ENCODE data around the gene SMIM14. TPM values are rescaled to one million over a fixed set of nuclear protein-coding genes. Genes with fewer than 3 reads are reported as not detected.
"Not testable (repeated sequence)": the region's sequence is repeated elsewhere in the genome, so short reads cannot be mapped to it uniquely, and the experiment has no call there.

The SMIM14 gene
- total and polyA plus RNA-seq, 9 of the 15 experiments (the other 6 are each of a cell fraction or from before 2014, with no cell fraction given) = 0.98 to 3.7 (median 2.2) TPM

- CTCF ChIA-PET (ENCODE audit: low intra/inter-chr PET ratio) = not testable (repeated sequence)
Observed at GRCh38 chr4:39502664-39503035, 136.0 kb downstream of the SMIM14 start.

GRCh38 chr4:39502019-39502663 is 136.5 kb downstream of the SMIM14 start:
- H3K4me3 ChIP-seq = no peak overlapping the region
- no TSS peak for BruUV-seq (replicated peaks)
- H4K20me1 ChIP-seq (replicated peaks; ENCODE audit: control insufficient read depth, insufficient read depth, low read length) = no peaks in the 10 kb centered on the region
- H2AFZ ChIP-seq (ENCODE audit: low read depth, low read length) = no peak overlapping the region
- H3K9me1 ChIP-seq (ENCODE audit: control insufficient read depth, insufficient read depth, low read length) = no peaks in the 10 kb centered on the region
- H3K9me3 ChIP-seq (replicated peaks; ENCODE audit: control insufficient read depth, insufficient read depth, low read depth, low read length) = no peaks in the 10 kb centered on the region
- FAIRE-seq = no peak
- no peak for DNase-seq (ENCODE audit: extremely low read depth in 1 of 4, low spot score in 3 of 4)
- H3K27me3 ChIP-seq (ENCODE audit: control insufficient read depth in 2 of 2, insufficient read depth in 2 of 2, low read length in 2 of 2) = no peaks in the 10 kb centered on the region
- H3K79me2 ChIP-seq (ENCODE audit: control insufficient read depth, insufficient read depth, low read length) = no peaks in the 10 kb centered on the region
- H3K27ac ChIP-seq (ENCODE audit: extremely low read depth, low read depth, low read length) = no peak overlapping the region
- no peaks in the 10 kb centered on the region for H3K4me1 ChIP-seq (replicated peaks in 1 of 2; ENCODE audit: control insufficient read depth in 2 of 2, insufficient read depth in 2 of 2, low read length in 2 of 2)
- no peak overlapping the region for H3K9ac ChIP-seq (ENCODE audit: insufficient read depth in 1 of 2, low read depth in 2 of 2, low read length in 2 of 2)
- intact Hi-C loops (cut with micrococcal nuclease) (no loop called here), in situ Hi-C loops (cut with MboI) (no loop called here)
- peaks cover 48% of the 10 kb centered on the region for H3K36me3 ChIP-seq (ENCODE audit: control insufficient read depth, insufficient read depth, low read length)
- no peak overlapping the region for H3K4me2 ChIP-seq (ENCODE audit: insufficient read depth, low read length)
- CTCF ChIA-PET (ENCODE audit: low intra/inter-chr PET ratio) = no interaction called here
- no peak for ATAC-seq
- POLR2A ChIA-PET = interaction anchor here (0.6 kb wide), 2 partner anchors 15 to 93 kb away, joined by 3 read pairs; no protein-coding TSS in a partner anchor
- no peak for TF ChIP-seq ZBTB8A (IDR thresholded peaks at IDR 0.05; ENCODE audit: partially characterized antibody)
- no peak for TF ChIP-seq JUND (IDR thresholded peaks at IDR 0.05; ENCODE audit: borderline replicate concordance, low read depth, low read length)
- no peak for TF ChIP-seq JUND (tag; IDR thresholded peaks at IDR 0.05; ENCODE audit: borderline replicate concordance, low read depth, low read length)
- TF ChIP-seq ZNF408 (CRISPR knock-in tag; IDR thresholded peaks at IDR 0.05; ENCODE audit: low read depth) = no peak
- no peak for TF ChIP-seq CBFB (CRISPR knock-in tag; IDR thresholded peaks at IDR 0.05)
- TF ChIP-seq ZBTB26 (CRISPR knock-in tag; IDR thresholded peaks at IDR 0.05) = no peak
- TF ChIP-seq ZNF449 (CRISPR knock-in tag; IDR thresholded peaks at IDR 0.05) = no peak
- no peak for TF ChIP-seq PHF8 (IDR thresholded peaks at IDR 0.05; ENCODE audit: borderline replicate concordance, low read length)
- TF ChIP-seq NRF1 (conservative IDR thresholded peaks at IDR 0.05 in 1 of 2, IDR thresholded peaks at IDR 0.05 in 1 of 2) = no peak
- TF ChIP-seq RBFOX2 (IDR thresholded peaks at IDR 0.05; ENCODE audit: low read depth, low read length) = no peak
- TF ChIP-seq NFE2L1 (tag; IDR thresholded peaks at IDR 0.05; ENCODE audit: borderline replicate concordance, low read depth) = no peak
- TF ChIP-seq FOSL1 (tag; conservative IDR thresholded peaks at IDR 0.05) = no peak
- TF ChIP-seq NFE2 (IDR thresholded peaks at IDR 0.05; ENCODE audit: low read depth) = no peak

More at GRCh38 chr4:39502664-39503035, 136.0 kb downstream of the SMIM14 start:
- POLR2A ChIA-PET = interaction anchor here (0.6 kb wide), 1 partner anchor 15 kb away, joined by 3 read pairs; no protein-coding TSS in a partner anchor
- H3K9ac ChIP-seq (ENCODE audit: insufficient read depth in 1 of 2, low read depth in 2 of 2, low read length in 2 of 2); FAIRE-seq; DNase-seq (ENCODE audit: extremely low read depth in 1 of 4, low spot score in 3 of 4); H3K4me3 ChIP-seq; BruUV-seq (replicated peaks); H3K4me2 ChIP-seq (ENCODE audit: insufficient read depth, low read length); H3K4me1 ChIP-seq (replicated peaks in 1 of 2; ENCODE audit: control insufficient read depth in 2 of 2, insufficient read depth in 2 of 2, low read length in 2 of 2); H3K9me3 ChIP-seq (replicated peaks; ENCODE audit: control insufficient read depth, insufficient read depth, low read depth, low read length); H3K27ac ChIP-seq (ENCODE audit: extremely low read depth, low read depth, low read length); H3K27me3 ChIP-seq (ENCODE audit: control insufficient read depth in 2 of 2, insufficient read depth in 2 of 2, low read length in 2 of 2); intact Hi-C loops (cut with micrococcal nuclease); in situ Hi-C loops (cut with MboI); ATAC-seq; H3K9me1 ChIP-seq (ENCODE audit: control insufficient read depth, insufficient read depth, low read length); H3K79me2 ChIP-seq (ENCODE audit: control insufficient read depth, insufficient read depth, low read length); H2AFZ ChIP-seq (ENCODE audit: low read depth, low read length); H4K20me1 ChIP-seq (replicated peaks; ENCODE audit: control insufficient read depth, insufficient read depth, low read length): not testable (repeated sequence)
- WGBS (ENCODE audit: insufficient coverage, low coverage, missing lambda C conversion rate) = 83% methylated on average over 4 of the region's 4 CpGs
- peaks cover 53% of the 10 kb centered on the region for H3K36me3 ChIP-seq (ENCODE audit: control insufficient read depth, insufficient read depth, low read length)

All from K562 (cell line).